SK-N-SH treated with all-trans-retinoic acid at 6 μM for 48 hours (cell line): Measurements from ENCODE around the gene TPCN1.

Experiments used
- ATAC-seq: fragments of 200-7000 bp; cut with Tn5 transposase; 3 replicates; pipeline ENCODE4 v1.9.1; 2020; ENCODE audit warnings: mild to moderate bottlenecking, moderate library complexity
- ARNTL ChIP-seq: fragments of 450-650 bp; formaldehyde crosslinking; IDR thresholded peaks from 2 replicates; pipeline ENCODE4 v1.5.0; 2020; ENCODE audit warnings: low read depth, mild to moderate bottlenecking, moderate library complexity, borderline replicate concordance
- BACH2 ChIP-seq: fragments of 250-450 bp; sonication (Bioruptor Pico); IDR thresholded peaks from 2 replicates; pipeline ENCODE4 v1.9.0; 2021; ENCODE audit warnings: mild to moderate bottlenecking, borderline replicate concordance
- CREB5 ChIP-seq: fragments of 250-450 bp; sonication (Bioruptor Pico); IDR thresholded peaks from 2 replicates; pipeline ENCODE4 v1.5.1; 2020; ENCODE audit warnings: low read depth, mild to moderate bottlenecking, moderate library complexity
- CSDC2 ChIP-seq: fragments of 250-450 bp; sonication (Bioruptor Pico); IDR thresholded peaks from 2 replicates; pipeline ENCODE4 v1.5.0; 2020; ENCODE audit warnings: mild to moderate bottlenecking, moderate library complexity
- CSRNP3 ChIP-seq: fragments of 250-450 bp; sonication (Bioruptor Pico); IDR thresholded peaks from 2 replicates; pipeline ENCODE4 v1.5.1; 2021; ENCODE audit warnings: mild to moderate bottlenecking, moderate library complexity
- ESRRG ChIP-seq: fragments of 250-450 bp; sonication (Bioruptor Pico); IDR thresholded peaks from 2 replicates; pipeline ENCODE4 v1.6.1; 2021; ENCODE audit warnings: mild to moderate bottlenecking
- GLIS3 ChIP-seq: fragments of 250-450 bp; sonication (Bioruptor Pico); IDR thresholded peaks from 2 replicates; pipeline ENCODE4 v1.5.0; 2020; ENCODE audit warnings: mild to moderate bottlenecking, moderate library complexity
- OSR1 ChIP-seq: fragments of 250-450 bp; sonication (Bioruptor Pico); IDR thresholded peaks from 2 replicates; pipeline ENCODE4 v1.8.0; 2022; ENCODE audit warnings: moderate library complexity, mild to moderate bottlenecking, inconsistent platforms
- PATZ1 ChIP-seq: fragments of 250-450 bp; sonication (Bioruptor Pico); IDR thresholded peaks from 2 replicates; pipeline ENCODE4 v1.8.0; 2020; ENCODE audit warnings: mild to moderate bottlenecking, moderate library complexity, borderline replicate concordance
- POU6F1 ChIP-seq: fragments of 250-450 bp; sonication (Bioruptor Pico); IDR thresholded peaks from 2 replicates; pipeline ENCODE4 v1.8.0; 2021; ENCODE audit warnings: low read depth, mild to moderate bottlenecking, moderate library complexity, borderline replicate concordance
- PPARA ChIP-seq: fragments of 250-450 bp; sonication (Bioruptor Pico); IDR thresholded peaks from 2 replicates; pipeline ENCODE4 v1.5.0; 2020; ENCODE audit warnings: mild to moderate bottlenecking, borderline replicate concordance
- RARB ChIP-seq: fragments of 250-450 bp; sonication (Bioruptor Pico); IDR thresholded peaks from 2 replicates; pipeline ENCODE4 v1.8.0; 2021; ENCODE audit warnings: mild to moderate bottlenecking, moderate library complexity
- SNAI2 ChIP-seq: fragments of 250-450 bp; sonication (Bioruptor Pico); IDR thresholded peaks from 2 replicates; pipeline ENCODE4 v1.5.0; 2020; ENCODE audit warnings: mild to moderate bottlenecking, moderate library complexity
- TCF4 ChIP-seq: fragments of 250-450 bp; sonication (Bioruptor Pico); IDR thresholded peaks from 2 replicates; pipeline ENCODE4 v1.8.0; 2021; ENCODE audit warnings: mild to moderate bottlenecking, moderate library complexity, borderline replicate concordance
- TOX ChIP-seq: fragments of 250-450 bp; sonication (Bioruptor Pico); IDR thresholded peaks from 2 replicates; pipeline ENCODE4 v1.8.0; 2021; ENCODE audit warnings: mild to moderate bottlenecking, moderate library complexity, borderline replicate concordance
- ZC3H10 ChIP-seq: fragments of 250-450 bp; sonication (Bioruptor Pico); IDR thresholded peaks from 2 replicates; pipeline ENCODE4 v1.5.1; 2021; ENCODE audit warnings: mild to moderate bottlenecking, moderate library complexity
- ZFP3 ChIP-seq: fragments of 250-450 bp; sonication (Bioruptor Pico); IDR thresholded peaks from 2 replicates; pipeline ENCODE4 v1.5.0; 2020; ENCODE audit warnings: mild to moderate bottlenecking, moderate library complexity
- ZFP30 ChIP-seq: fragments of 450-650 bp; formaldehyde crosslinking; IDR thresholded peaks from 2 replicates; pipeline ENCODE4 v1.5.0; 2022; ENCODE audit warnings: mild to moderate bottlenecking, moderate library complexity
- ZNF565 ChIP-seq: fragments of 450-650 bp; formaldehyde crosslinking; conservative IDR thresholded peaks from 2 replicates; pipeline ENCODE4 v1.5.0; 2020; ENCODE audit warnings: low read depth, mild to moderate bottlenecking, moderate library complexity
- ZNF70 ChIP-seq: fragments of 450-650 bp; formaldehyde crosslinking; IDR thresholded peaks from 2 replicates; pipeline ENCODE4 v1.5.0; 2020; ENCODE audit warnings: mild to moderate bottlenecking, moderate library complexity
- ZNF8 ChIP-seq: fragments of 450-650 bp; formaldehyde crosslinking; IDR thresholded peaks from 2 replicates; pipeline ENCODE4 v1.5.0; 2020; ENCODE audit warnings: mild to moderate bottlenecking, moderate library complexity

TPCN1 gene

GRCh38 chr12:113181975-113182374, 39.3 kb upstream of the TPCN1 start (continued):
- no peak for TF ChIP-seq CREB5 (CRISPR knock-in tag)
- TF ChIP-seq CSDC2 (CRISPR knock-in tag), result no peak
- TF ChIP-seq POU6F1 (CRISPR knock-in tag), result no peak
- TF ChIP-seq ZC3H10 (CRISPR knock-in tag), result no peak
- TF ChIP-seq ARNTL (CRISPR knock-in tag), result no peak
- TF ChIP-seq OSR1 (CRISPR knock-in tag), result no peak
- TF ChIP-seq ZNF8 (CRISPR knock-in tag), result no peak
- no peak for TF ChIP-seq BACH2
- no peak for TF ChIP-seq TOX (CRISPR knock-in tag)

GRCh38 chr12:113183030-113183589, 38.2 kb upstream of the TPCN1 start:
- TF ChIP-seq OSR1 (CRISPR knock-in tag), result no peak
- no peak for TF ChIP-seq RARB (CRISPR knock-in tag)
- no peak for TF ChIP-seq TCF4
- no peak for TF ChIP-seq TOX (CRISPR knock-in tag)
- TF ChIP-seq ZNF8 (CRISPR knock-in tag), result no peak
- TF ChIP-seq ESRRG, result no peak
- no peak for TF ChIP-seq CSDC2 (CRISPR knock-in tag)
- no peak for TF ChIP-seq ZC3H10 (CRISPR knock-in tag)
- no peak for TF ChIP-seq PATZ1 (CRISPR knock-in tag)
- no peak for TF ChIP-seq PPARA (CRISPR knock-in tag)
- TF ChIP-seq CREB5 (CRISPR knock-in tag), result no peak
- TF ChIP-seq ZFP3 (CRISPR knock-in tag), result no peak
- no peak for TF ChIP-seq SNAI2 (CRISPR knock-in tag)
- no peak for ATAC-seq

- no peak for TF ChIP-seq TOX (CRISPR knock-in tag)
- no peak for TF ChIP-seq OSR1 (CRISPR knock-in tag)
- TF ChIP-seq ZFP30 (CRISPR knock-in tag), result no peak
- no peak for TF ChIP-seq CSDC2 (CRISPR knock-in tag)
- TF ChIP-seq ZNF8 (CRISPR knock-in tag), result no peak
- TF ChIP-seq ZC3H10 (CRISPR knock-in tag), result no peak
- no peak for TF ChIP-seq PPARA (CRISPR knock-in tag)
- TF ChIP-seq GLIS3 (CRISPR knock-in tag), result no peak
- TF ChIP-seq ESRRG, result no peak
- ATAC-seq, result peak; percentile 79
Measured at GRCh38 chr12:113184098-113184899, 37.0 kb upstream of the TPCN1 start.

- TF ChIP-seq ZFP30 (CRISPR knock-in tag) (no peak), CSDC2 (CRISPR knock-in tag) (no peak), BACH2 (no peak), GLIS3 (CRISPR knock-in tag) (no peak), ZNF8 (CRISPR knock-in tag) (no peak), CSRNP3 (no peak), ZNF70 (CRISPR knock-in tag) (no peak), CREB5 (CRISPR knock-in tag) (no peak), ZNF565 (CRISPR knock-in tag) (no peak), POU6F1 (CRISPR knock-in tag) (no peak), OSR1 (CRISPR knock-in tag) (no peak)
- ATAC-seq, result peak; percentile 95
Measured at GRCh38 chr12:113184900-113185179, 36.4 kb upstream of the TPCN1 start.
